Progenitor cell of endocrine pancreas (in vitro differentiated cells): ENCODE measurements around the gene PSMG4. TPM values are rescaled to one million over a fixed set of nuclear protein-coding genes. Genes with fewer than 3 reads are reported as not detected.

Source experiments
- DNase-seq: peaks from one replicate; pipeline ENCODE4 v3.0.0; 2021; ENCODE audit warnings: low spot score; ENCODE audit not compliant: unreplicated experiment
- H3K27ac Mint-ChIP-seq: 2 replicates; pipeline ENCODE4 v1.8.0; 2021; ENCODE audit warnings: mild to moderate bottlenecking, moderate library complexity, mixed read lengths
- H3K27me3 Mint-ChIP-seq: 2 replicates; pipeline ENCODE4 v1.8.0; 2021; ENCODE audit warnings: mixed read lengths
- H3K36me3 Mint-ChIP-seq: 2 replicates; pipeline ENCODE4 v1.8.0; 2022; ENCODE audit warnings: mixed read lengths; ENCODE audit not compliant: insufficient read depth
- H3K4me1 Mint-ChIP-seq: 2 replicates; pipeline ENCODE4 v1.8.0; 2021; ENCODE audit warnings: low read depth, mixed read lengths
- H3K4me3 Mint-ChIP-seq: 2 replicates; pipeline ENCODE4 v1.8.0; 2021; ENCODE audit warnings: low read depth, mild to moderate bottlenecking, moderate library complexity, mixed read lengths
- H3K9me3 Mint-ChIP-seq: 2 replicates; pipeline ENCODE4 v1.8.0; 2021; ENCODE audit warnings: low read depth, mixed read lengths
- CTCF ChIP-seq: fragments of 200-600 bp; sonication (generic); IDR thresholded peaks from one replicate; pipeline ENCODE4 v1.5.0; 2021; ENCODE audit warnings: antibody characterized with exemption, mild to moderate bottlenecking; ENCODE audit not compliant: unreplicated experiment
- total RNA-seq: library from RNA; stranded (reverse); gene quantifications from 2 replicates; pipeline ENCODE4 v1.2.1, GENCODE V29; 2021

PSMG4 gene
- total RNA-seq, 1 donor from 2014 or later, result 17.7 TPM

- Mint-ChIP-seq H3K27me3 (no peaks in the 10 kb centered on the region), H3K4me1 (no peaks in the 10 kb centered on the region), H3K9me3 (peaks cover 15% of the 10 kb centered on the region), H3K27ac (no peak overlapping the region), H3K36me3 (peaks cover 25% of the 10 kb centered on the region), H3K4me3 (no peak overlapping the region)
- TF ChIP-seq CTCF, result no peak
- DNase-seq, result no peak
These were observed 47.1 kb downstream of the PSMG4 start for GRCh38 chr6:3305831-3306230.

GRCh38 chr6:3306848-3307247 lies 48.1 kb downstream of the PSMG4 start:
- TF ChIP-seq CTCF, result no peak
- no peaks in the 10 kb centered on the region for H3K27me3 Mint-ChIP-seq
- H3K4me1 Mint-ChIP-seq, result no peaks in the 10 kb centered on the region
- peaks cover 15% of the 10 kb centered on the region for H3K9me3 Mint-ChIP-seq
- H3K36me3 Mint-ChIP-seq, result peaks cover 25% of the 10 kb centered on the region
- H3K27ac Mint-ChIP-seq, result no peak overlapping the region
- no peak for DNase-seq
- no peak overlapping the region for H3K4me3 Mint-ChIP-seq

GRCh38 chr6:3307436-3307835 lies 48.7 kb downstream of the PSMG4 start:
- peaks cover 19% of the 10 kb centered on the region for H3K36me3 Mint-ChIP-seq
- H3K9me3 Mint-ChIP-seq, result peaks cover 9% of the 10 kb centered on the region
- H3K4me3 Mint-ChIP-seq, result no peak overlapping the region
- H3K27me3 Mint-ChIP-seq, result no peaks in the 10 kb centered on the region
- no peak for DNase-seq
- no peak for TF ChIP-seq CTCF
- no peak overlapping the region for H3K27ac Mint-ChIP-seq
- no peaks in the 10 kb centered on the region for H3K4me1 Mint-ChIP-seq

GRCh38 chr6:3308106-3308505 lies 49.4 kb downstream of the PSMG4 start:
- DNase-seq, result no peak
- Mint-ChIP-seq H3K9me3 (peaks cover 3% of the 10 kb centered on the region), H3K27ac (no peak overlapping the region), H3K27me3 (no peaks in the 10 kb centered on the region), H3K4me1 (no peaks in the 10 kb centered on the region), H3K36me3 (peaks cover 13% of the 10 kb centered on the region), H3K4me3 (no peak overlapping the region)
- TF ChIP-seq CTCF, result no peak

GRCh38 chr6:3309391-3310050 lies 50.8 kb downstream of the PSMG4 start:
- no peaks in the 10 kb centered on the region for H3K9me3 Mint-ChIP-seq
- DNase-seq, result no peak
- H3K27ac Mint-ChIP-seq, result no peak overlapping the region
- no peak for TF ChIP-seq CTCF
- no peaks in the 10 kb centered on the region for H3K4me1 Mint-ChIP-seq
- peaks cover 10% of the 10 kb centered on the region for H3K36me3 Mint-ChIP-seq
- H3K27me3 Mint-ChIP-seq, result no peaks in the 10 kb centered on the region
- no peak overlapping the region for H3K4me3 Mint-ChIP-seq
